GM12878 (cell line): ENCODE results near the gene TP63. TPM values are rescaled to one million over a fixed set of nuclear protein-coding genes. Genes with fewer than 3 reads are reported as not detected.

Experiments used
- ATAC-seq: fragments of 200-7000 bp; cut with Tn5 transposase; 3 replicates; pipeline ENCODE4 v1.9.1; 2020; ENCODE audit warnings: mild to moderate bottlenecking, moderate library complexity
- BruUV-seq: library from RNA; stranded (reverse); fragments of 400-500 nt; replicated peaks from 2 replicates; lab custom pipeline; 2021; lab: Mats Ljungman, UMichigan
- CTCF ChIA-PET: fragments of 300-600 bp; sonication (Branson Sonifier 250); formaldehyde crosslinking; extraction: SDS; loops from one replicate; lab custom pipeline; 2021; ENCODE audit warnings: inconsistent platforms; lab: Yijun Ruan, JAX
- POLR2A ChIA-PET: fragments of 350-600 bp; formaldehyde crosslinking; extraction: SDS; loops from one replicate; lab custom pipeline; 2021; ENCODE audit warnings: inconsistent platforms; lab: Charles Lee
- RAD21 ChIA-PET: fragments of 300-600 bp; sonication (Branson Sonifier 250); formaldehyde crosslinking; loops from one replicate; lab custom pipeline; 2023; ENCODE audit warnings: antibody characterized with exemption; ENCODE audit not compliant: unreplicated experiment; lab: Charles Lee
- SMC1A ChIA-PET: fragments of 300-600 bp; sonication (Branson Sonifier 250); formaldehyde crosslinking; loops from one replicate; lab custom pipeline; 2023; ENCODE audit not compliant: unreplicated experiment, uncharacterized antibody; lab: Charles Lee
- DNase-seq: peaks from one replicate; pipeline ENCODE4 v3.0.0-alpha.2; 2011; ENCODE audit warnings: low read depth, low spot score
- FAIRE-seq: peaks from 3 replicates; lab custom pipeline; 2011; peaks lifted over from hg19 to GRCh38; lab: Jason Lieb, UNC
- H2AFZ ChIP-seq: 2 replicates; pipeline ENCODE4 v1.6.0; 2011; ENCODE audit warnings: low read depth, low read length, control low read depth; ENCODE audit not compliant: control insufficient read depth
- H3K27ac ChIP-seq: 2 replicates; pipeline ENCODE4 v1.5.1; 2011; ENCODE audit warnings: control low read depth; ENCODE audit not compliant: control insufficient read depth, insufficient read depth
- H3K27me3 ChIP-seq, 2 experiments: replicated peaks in 1 of 2; 2 replicates each; pipeline versions ENCODE4 v1.6.0 to v1.6.1; 2011; ENCODE audit warnings: low read length in 1 of 2; ENCODE audit not compliant: control insufficient read depth in 2 of 2, insufficient read depth in 2 of 2
- H3K36me3 ChIP-seq, 2 experiments: 2 replicates each; pipeline ENCODE4 v1.5.1; 2011; ENCODE audit warnings: low read length in 1 of 2; ENCODE audit not compliant: control insufficient read depth in 2 of 2, insufficient read depth in 2 of 2
- H3K4me1 ChIP-seq: 2 replicates; pipeline ENCODE4 v1.6.1; 2011; ENCODE audit warnings: mild to moderate bottlenecking, low read length, moderate library complexity, mixed read lengths; ENCODE audit not compliant: control insufficient read depth, insufficient read depth
- H3K4me2 ChIP-seq: 2 replicates; pipeline ENCODE4 v1.6.0; 2011; ENCODE audit warnings: control low read depth; ENCODE audit not compliant: control insufficient read depth, insufficient read depth
- H3K4me3 ChIP-seq: fragments of 200-600 bp; sonication (generic); 2 replicates; pipeline ENCODE4 v1.5.1; 2016
- H3K79me2 ChIP-seq: 2 replicates; pipeline ENCODE4 v1.6.0; 2011; ENCODE audit warnings: low read length; ENCODE audit not compliant: control insufficient read depth, insufficient read depth
- H3K9ac ChIP-seq: 2 replicates; pipeline ENCODE4 v1.8.0; 2011; ENCODE audit warnings: low read length, control low read depth, mixed read lengths; ENCODE audit not compliant: control insufficient read depth, insufficient read depth
- H3K9me3 ChIP-seq: replicated peaks from 3 replicates; pipeline ENCODE4 v1.5.1; 2011; ENCODE audit warnings: mild to moderate bottlenecking, low read length; ENCODE audit not compliant: control insufficient read depth, insufficient read depth
- H4K20me1 ChIP-seq: 2 replicates; pipeline ENCODE4 v1.6.0; 2011; ENCODE audit not compliant: control insufficient read depth, insufficient read depth
- BCL11A ChIP-seq: IDR thresholded peaks from 2 replicates; pipeline ENCODE4 v1.6.1; 2011; ENCODE audit warnings: low read depth, low read length
- CUX1 ChIP-seq: IDR thresholded peaks from 2 replicates; pipeline ENCODE4 v1.6.1; 2012; ENCODE audit warnings: improper control_type of control experiment, low read depth, low read length; ENCODE audit not compliant: insufficient replicate concordance
- E4F1 ChIP-seq: fragments of 450-650 bp; IDR thresholded peaks from 2 replicates; pipeline ENCODE4 v1.6.1; 2018; ENCODE audit warnings: borderline replicate concordance, mild to moderate bottlenecking; ENCODE audit not compliant: partially characterized antibody
- ESRRA ChIP-seq: IDR thresholded peaks from 2 replicates; pipeline ENCODE4 v1.6.1; 2012; ENCODE audit warnings: mild to moderate bottlenecking, low read length, improper control_type of control experiment
- IRF4 ChIP-seq: IDR thresholded peaks from 2 replicates; pipeline ENCODE4 v1.6.1; 2011; ENCODE audit warnings: low read depth, low read length
- LARP7 ChIP-seq: fragments of 450-650 bp; IDR thresholded peaks from 2 replicates; pipeline ENCODE4 v1.6.1; 2017; ENCODE audit warnings: mild to moderate bottlenecking
- SUZ12 ChIP-seq: fragments of 200-600 bp; sonication (generic); IDR thresholded peaks from one replicate; pipeline ENCODE4 v1.6.1; 2018; ENCODE audit warnings: antibody characterized with exemption, mild to moderate bottlenecking; ENCODE audit not compliant: unreplicated experiment
- WGBS: methylation state at CpG from one replicate; pipeline ENCODE4 v1.1.6; 2016; ENCODE audit warnings: low lambda C conversion rate; ENCODE audit not compliant: insufficient replicate concordance, insufficient coverage; ENCODE audit errors: missing lambda C conversion rate; 5-methylcytosine and 5-hydroxymethylcytosine counted together
- in situ Hi-C: fragments of 300-500 bp; cut with MboI; formaldehyde crosslinking; loops from 9 replicates; pipeline ENCODE4 v1.14.3; 2018; ENCODE audit warnings: mixed read lengths
- intact Hi-C: fragments of 100-400 bp; cut with micrococcal nuclease; formaldehyde crosslinking; loops from one replicate; pipeline ENCODE4 v1.14.2; 2022; ENCODE audit not compliant: unreplicated experiment
- polyA plus RNA-seq, 11 experiments: library from polyadenylated mRNA; depleted of rRNA in 4 of 11; unstranded in 6 of 11; stranded (reverse) in 5 of 11; fragments of >200 nt; fragmentation: Nextera tagmentation in 4 of 11; fragmentation: Illumina TruSeq in 1 of 11; extraction: Ambion mirVana in 4 of 11; extraction: Trizol in 1 of 11; gene quantifications; 1 replicate in 1 of 11; 2 replicates in 10 of 11; pipeline versions ENCODE4 v1.2.1 to v1.2.3, GENCODE V29; 2011 to 2016; ENCODE audit warnings: inconsistent platforms in 2 of 11, missing spikeins in 2 of 11, low read depth in 1 of 11
- total RNA-seq, 4 experiments: library from RNA; depleted of rRNA in 3 of 4; stranded (reverse); fragments of >200 nt in 3 of 4; fragmentation: Illumina TruSeq in 1 of 4; extraction: Trizol in 1 of 4; gene quantifications; 2 replicates each; pipeline versions ENCODE4 v1.2.1 to v1.2.3, GENCODE V29; 2013 to 2021
- TF ChIP-seq, protein P1 (sequence below): fragments of 450-650 bp; formaldehyde crosslinking; IDR thresholded peaks from 2 replicates; pipeline ENCODE4 v1.5.0; 2022; ENCODE audit warnings: mild to moderate bottlenecking, missing genetic modification characterization
- TF ChIP-seq, protein P2 (sequence below): IDR thresholded peaks from 2 replicates; pipeline ENCODE4 v1.6.1; 2011; ENCODE audit warnings: low read depth, low read length, improper control_type of control experiment, borderline replicate concordance
- TF ChIP-seq, protein P3 (sequence below): fragments of 450-650 bp; IDR thresholded peaks from 2 replicates; pipeline ENCODE4 v1.6.1; 2017; ENCODE audit warnings: low read depth, mild to moderate bottlenecking, moderate library complexity

TP63 gene
- total and polyA plus RNA-seq, 10 of the 15 experiments (the other 5 are each of a cell fraction or from before 2014, with no cell fraction given) = 1.4 to 10.8 (median 6.2) TPM

DNA sequence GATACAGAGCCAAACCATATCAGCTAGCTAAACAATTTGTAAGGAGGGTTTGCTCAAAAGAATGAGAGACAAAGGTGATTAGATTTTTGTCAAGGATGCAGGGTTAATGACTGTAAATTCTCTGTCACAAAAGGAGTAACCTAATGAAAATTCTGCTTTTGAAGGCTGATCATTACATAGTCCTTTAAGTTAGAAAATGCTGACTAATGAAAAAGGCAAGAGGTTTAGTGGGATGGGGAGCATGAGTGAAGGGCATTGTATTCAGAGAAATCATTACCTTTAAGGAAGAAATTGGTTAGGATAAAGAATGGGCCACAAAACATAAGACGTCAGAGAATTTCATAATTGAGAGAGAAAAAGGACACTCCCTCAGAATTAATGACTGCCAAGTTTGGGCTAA lies 97.7 kb downstream of the TP63 start:
- Histone ChIP-seq H3K4me3 (no peak overlapping the region), H4K20me1 (no peaks in the 10 kb centered on the region), H3K4me1 (no peaks in the 10 kb centered on the region), H2AFZ (no peak overlapping the region), H3K36me3 (no peaks in the 10 kb centered on the region), H3K4me2 (no peak overlapping the region), H3K9me3 (no peaks in the 10 kb centered on the region; the same call in 2 of the 3 replicates), H3K27ac (no peak overlapping the region), H3K27me3 (no peaks in the 10 kb centered on the region), H3K79me2 (no peaks in the 10 kb centered on the region), H3K9ac (no peak overlapping the region)
- ChIA-PET CTCF (no interaction called here), SMC1A (interaction anchor here (0.7 kb wide), 1 partner anchor 29 kb away, joined by 3 read pairs; no protein-coding TSS in a partner anchor), POLR2A (no interaction called here), RAD21 (no interaction called here)
- DNase-seq (no peak), ATAC-seq (no peak), FAIRE-seq (no peak)
- in situ Hi-C loops = no loop called here
- WGBS = 54% methylated on average over 1 of the region's 1 CpG
- no TSS peak for BruUV-seq
- intact Hi-C loops = no loop called here
- TF ChIP-seq IRF4 (no peak), E4F1 (no peak), ESRRA (no peak), LARP7 (no peak), BCL11A (no peak), SUZ12 (no peak), CUX1 (no peak)
- TF ChIP-seq, protein P1, sequence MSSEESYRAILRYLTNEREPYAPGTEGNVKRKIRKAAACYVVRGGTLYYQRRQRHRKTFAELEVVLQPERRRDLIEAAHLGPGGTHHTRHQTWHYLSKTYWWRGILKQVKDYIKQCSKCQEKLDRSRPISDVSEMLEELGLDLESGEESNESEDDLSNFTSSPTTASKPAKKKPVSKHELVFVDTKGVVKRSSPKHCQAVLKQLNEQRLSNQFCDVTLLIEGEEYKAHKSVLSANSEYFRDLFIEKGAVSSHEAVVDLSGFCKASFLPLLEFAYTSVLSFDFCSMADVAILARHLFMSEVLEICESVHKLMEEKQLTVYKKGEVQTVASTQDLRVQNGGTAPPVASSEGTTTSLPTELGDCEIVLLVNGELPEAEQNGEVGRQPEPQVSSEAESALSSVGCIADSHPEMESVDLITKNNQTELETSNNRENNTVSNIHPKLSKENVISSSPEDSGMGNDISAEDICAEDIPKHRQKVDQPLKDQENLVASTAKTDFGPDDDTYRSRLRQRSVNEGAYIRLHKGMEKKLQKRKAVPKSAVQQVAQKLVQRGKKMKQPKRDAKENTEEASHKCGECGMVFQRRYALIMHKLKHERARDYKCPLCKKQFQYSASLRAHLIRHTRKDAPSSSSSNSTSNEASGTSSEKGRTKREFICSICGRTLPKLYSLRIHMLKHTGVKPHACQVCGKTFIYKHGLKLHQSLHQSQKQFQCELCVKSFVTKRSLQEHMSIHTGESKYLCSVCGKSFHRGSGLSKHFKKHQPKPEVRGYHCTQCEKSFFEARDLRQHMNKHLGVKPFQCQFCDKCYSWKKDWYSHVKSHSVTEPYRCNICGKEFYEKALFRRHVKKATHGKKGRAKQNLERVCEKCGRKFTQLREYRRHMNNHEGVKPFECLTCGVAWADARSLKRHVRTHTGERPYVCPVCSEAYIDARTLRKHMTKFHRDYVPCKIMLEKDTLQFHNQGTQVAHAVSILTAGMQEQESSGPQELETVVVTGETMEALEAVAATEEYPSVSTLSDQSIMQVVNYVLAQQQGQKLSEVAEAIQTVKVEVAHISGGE (CRISPR knock-in tag) = no peak
- TF ChIP-seq, protein P2, sequence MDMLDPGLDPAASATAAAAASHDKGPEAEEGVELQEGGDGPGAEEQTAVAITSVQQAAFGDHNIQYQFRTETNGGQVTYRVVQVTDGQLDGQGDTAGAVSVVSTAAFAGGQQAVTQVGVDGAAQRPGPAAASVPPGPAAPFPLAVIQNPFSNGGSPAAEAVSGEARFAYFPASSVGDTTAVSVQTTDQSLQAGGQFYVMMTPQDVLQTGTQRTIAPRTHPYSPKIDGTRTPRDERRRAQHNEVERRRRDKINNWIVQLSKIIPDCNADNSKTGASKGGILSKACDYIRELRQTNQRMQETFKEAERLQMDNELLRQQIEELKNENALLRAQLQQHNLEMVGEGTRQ = no peak
- TF ChIP-seq, protein P3, sequence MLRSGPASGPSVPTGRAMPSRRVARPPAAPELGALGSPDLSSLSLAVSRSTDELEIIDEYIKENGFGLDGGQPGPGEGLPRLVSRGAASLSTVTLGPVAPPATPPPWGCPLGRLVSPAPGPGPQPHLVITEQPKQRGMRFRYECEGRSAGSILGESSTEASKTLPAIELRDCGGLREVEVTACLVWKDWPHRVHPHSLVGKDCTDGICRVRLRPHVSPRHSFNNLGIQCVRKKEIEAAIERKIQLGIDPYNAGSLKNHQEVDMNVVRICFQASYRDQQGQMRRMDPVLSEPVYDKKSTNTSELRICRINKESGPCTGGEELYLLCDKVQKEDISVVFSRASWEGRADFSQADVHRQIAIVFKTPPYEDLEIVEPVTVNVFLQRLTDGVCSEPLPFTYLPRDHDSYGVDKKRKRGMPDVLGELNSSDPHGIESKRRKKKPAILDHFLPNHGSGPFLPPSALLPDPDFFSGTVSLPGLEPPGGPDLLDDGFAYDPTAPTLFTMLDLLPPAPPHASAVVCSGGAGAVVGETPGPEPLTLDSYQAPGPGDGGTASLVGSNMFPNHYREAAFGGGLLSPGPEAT = no peak
